Hippocampal formation (tissue), 2 donors: ENCODE results near the gene DNTT.

Experiments
- DNase-seq, 2 donors: peaks; one replicate each; lab custom pipeline; 2025; lab: John Stamatoyannopoulos, UW

Gene DNTT

GRCh38 chr10:96377816-96378294, 73.6 kb downstream of the DNTT start:
- no peak for DNase-seq

- no peak for DNase-seq
Measured at GRCh38 chr10:96378741-96379140, 74.5 kb downstream of the DNTT start.

GRCh38 chr10:96379758-96380157, 75.5 kb downstream of the DNTT start:
- DNase-seq: no peak

- DNase-seq: no peak
Measured at GRCh38 chr10:96380821-96381220, 76.6 kb downstream of the DNTT start.

GRCh38 chr10:96384506-96384905, 80.3 kb downstream of the DNTT start:
- DNase-seq: no peak

- no peak for DNase-seq
Measured at GRCh38 chr10:96387161-96387560, 82.9 kb downstream of the DNTT start.

GRCh38 chr10:96387601-96388000, 83.4 kb downstream of the DNTT start:
- no peak for DNase-seq
